Ovary (tissue), 3 donors: ENCODE measurements around the gene ZNF710.

Experiments
- CTCF ChIP-seq, 3 donors: fragments of 450-650 bp in 2 of 3; fragments of 200-600 bp in 1 of 3; IDR thresholded peaks; one replicate each; pipeline versions ENCODE4 v1.5.1 to v1.8.0; 2016 to 2022; ENCODE audit warnings: antibody characterized with exemption in 3 of 3, mild to moderate bottlenecking in 1 of 3
- POLR2A ChIP-seq: fragments of 450-650 bp; IDR thresholded peaks from one replicate; pipeline ENCODE4 v1.6.1; 2017; ENCODE audit warnings: antibody characterized with exemption, mild to moderate bottlenecking, moderate library complexity
- donor health status: DM: no; HTN: no; CAD: no.

- TF ChIP-seq CTCF (IDR thresholded peaks at IDR 0.05) = no peak
- no peak for TF ChIP-seq POLR2A
Observed at GRCh38 chr15:90025489-90026033, 24.4 kb downstream of the ZNF710 start.
